RWPE2 (cell line): ENCODE results near the gene DLGAP4.

Source experiments
- ATAC-seq: fragments of 200-7000 bp; cut with Tn5 transposase; 3 replicates; pipeline ENCODE4 v1.9.1; 2021; ENCODE audit warnings: low read depth
- DNase-seq: peaks from one replicate; pipeline ENCODE4 v3.0.0-alpha.2; 2020; ENCODE audit warnings: low spot score
- H3K27ac ChIP-seq: fragments of 450-650 bp; 2 replicates; pipeline ENCODE4 v1.5.1; 2017; ENCODE audit warnings: mild to moderate bottlenecking; ENCODE audit not compliant: poor library complexity, severe bottlenecking
- H3K27me3 ChIP-seq: fragments of 250-450 bp; sonication (Bioruptor Pico); 2 replicates; pipeline ENCODE4 v1.5.1; 2021; ENCODE audit warnings: mild to moderate bottlenecking, moderate library complexity; ENCODE audit not compliant: insufficient read depth, poor library complexity, severe bottlenecking
- H3K36me3 ChIP-seq: fragments of 250-450 bp; sonication (Bioruptor Pico); 2 replicates; pipeline ENCODE4 v1.5.1; 2020; ENCODE audit warnings: low read depth, mild to moderate bottlenecking, moderate library complexity
- H3K4me1 ChIP-seq: fragments of 250-450 bp; sonication (Bioruptor Pico); 2 replicates; pipeline ENCODE4 v1.5.1; 2021; ENCODE audit warnings: mild to moderate bottlenecking, moderate library complexity; ENCODE audit not compliant: insufficient read depth, poor library complexity, severe bottlenecking
- H3K4me3 ChIP-seq: fragments of 250-450 bp; sonication (Bioruptor Pico); 2 replicates; pipeline ENCODE4 v1.5.1; 2021; ENCODE audit warnings: mild to moderate bottlenecking, moderate library complexity; ENCODE audit not compliant: severe bottlenecking
- H3K9me3 ChIP-seq: fragments of 250-450 bp; sonication (Bioruptor Pico); 2 replicates; pipeline ENCODE4 v1.5.1; 2021; ENCODE audit warnings: mild to moderate bottlenecking, moderate library complexity; ENCODE audit not compliant: severe bottlenecking
- CTCF ChIP-seq: fragments of 450-650 bp; IDR thresholded peaks from one replicate; pipeline ENCODE4 v1.5.1; 2017; ENCODE audit warnings: mild to moderate bottlenecking, moderate library complexity; ENCODE audit not compliant: poor library complexity, severe bottlenecking

The DLGAP4 gene

GRCh38 chr20:36308986-36309385, 2.8 kb downstream of the DLGAP4 start:
- DNase-seq (no peak), ATAC-seq (no peak)
- Histone ChIP-seq H3K27me3 (peaks cover 67% of the 10 kb centered on the region), H3K4me1 (no peaks in the 10 kb centered on the region), H3K36me3 (no peaks in the 10 kb centered on the region), H3K4me3 (no peak overlapping the region), H3K9me3 (no peaks in the 10 kb centered on the region), H3K27ac (no peak overlapping the region)
- TF ChIP-seq CTCF, result no peak

GRCh38 chr20:36309643-36310042, 3.5 kb downstream of the DLGAP4 start:
- no peaks in the 10 kb centered on the region for H3K9me3 ChIP-seq
- no peaks in the 10 kb centered on the region for H3K36me3 ChIP-seq
- peak; percentile 76 for DNase-seq
- no peak overlapping the region for H3K27ac ChIP-seq
- ATAC-seq, result no peak
- peaks cover 61% of the 10 kb centered on the region for H3K27me3 ChIP-seq
- TF ChIP-seq CTCF, result no peak
- H3K4me3 ChIP-seq, result no peak overlapping the region
- H3K4me1 ChIP-seq, result no peaks in the 10 kb centered on the region

GRCh38 chr20:36310215-36310981, 4.3 kb downstream of the DLGAP4 start:
- Histone ChIP-seq H3K36me3 (no peaks in the 10 kb centered on the region), H3K27me3 (peaks cover 53% of the 10 kb centered on the region), H3K4me1 (no peaks in the 10 kb centered on the region), H3K4me3 (no peak overlapping the region), H3K9me3 (no peaks in the 10 kb centered on the region), H3K27ac (no peak overlapping the region)
- no peak for TF ChIP-seq CTCF
- DNase-seq (peak; percentile 71), ATAC-seq (no peak)

GRCh38 chr20:36311141-36311853, 5.2 kb downstream of the DLGAP4 start:
- DNase-seq, result peak; percentile 72
- no peak overlapping the region for H3K4me3 ChIP-seq
- no peak overlapping the region for H3K27ac ChIP-seq
- H3K9me3 ChIP-seq, result no peaks in the 10 kb centered on the region
- H3K36me3 ChIP-seq, result no peaks in the 10 kb centered on the region
- no peaks in the 10 kb centered on the region for H3K4me1 ChIP-seq
- no peak for TF ChIP-seq CTCF
- ATAC-seq, result no peak
- H3K27me3 ChIP-seq, result peaks cover 47% of the 10 kb centered on the region
